Stimulated activated CD8-positive, alpha-beta memory T cell treated with anti-CD3 and anti-CD28 coated beads, Interleukin-4, amount 100 ng/mL, for 24 hours (primary cell): ENCODE data around the gene TMEM139.
"Not testable (repeated sequence)": the region's sequence is repeated elsewhere in the genome, so short reads cannot be mapped to it uniquely, and the experiment has no call there.

Experiments used
- DNase-seq: peaks from one replicate; pipeline ENCODE4 v3.0.0-alpha.2; 2020; ENCODE audit warnings: low read depth

Gene TMEM139

GRCh38 chr7:143259765-143260164 lies 25.0 kb upstream of the TMEM139 start:
- DNase-seq: no peak

GRCh38 chr7:143261901-143262300 lies 22.9 kb upstream of the TMEM139 start:
- no peak for DNase-seq

GRCh38 chr7:143263266-143264195 lies 21.2 kb upstream of the TMEM139 start, which contains the start of gene GSTK1:
GSTK1 (plus strand) TSS chr7:143263441; CDS start chr7:143263514, 73 bp downstream.
- peak; percentile 79 for DNase-seq

GRCh38 chr7:143264196-143264568 lies 20.6 kb upstream of the TMEM139 start:
- not testable (repeated sequence) for DNase-seq

- DNase-seq: no peak
These were observed 19.6 kb upstream of the TMEM139 start for GRCh38 chr7:143265017-143265693.

- DNase-seq: no peak
These were observed 15.5 kb upstream of the TMEM139 start for GRCh38 chr7:143269251-143269650.

- no peak for DNase-seq
These were observed 13.5 kb upstream of the TMEM139 start for GRCh38 chr7:143271240-143271639.

- no peak for DNase-seq
These were observed 11.9 kb upstream of the TMEM139 start for GRCh38 chr7:143272871-143273270.

- DNase-seq: no peak
These were observed 5.3 kb upstream of the TMEM139 start for GRCh38 chr7:143279186-143280098.

- no peak for DNase-seq
These were observed 4.6 kb upstream of the TMEM139 start for GRCh38 chr7:143280160-143280559.

GRCh38 chr7:143280566-143280965 lies 4.2 kb upstream of the TMEM139 start:
- DNase-seq: no peak

- DNase-seq: no peak
These were observed 3.2 kb upstream of the TMEM139 start for GRCh38 chr7:143281529-143281928.

- DNase-seq: no peak
These were observed 2.6 kb upstream of the TMEM139 start for GRCh38 chr7:143282124-143282523.

GRCh38 chr7:143283381-143283780 lies 1.4 kb upstream of the TMEM139 start:
- no peak for DNase-seq

GRCh38 chr7:143285470-143285778 lies 666 bp downstream of the TMEM139 start:
- DNase-seq: no peak

- no peak for DNase-seq
These were observed 1.2 kb downstream of the TMEM139 start for GRCh38 chr7:143285806-143286521.

- DNase-seq: no peak
These were observed 1.7 kb downstream of the TMEM139 start for GRCh38 chr7:143286522-143286890.

- DNase-seq: no peak
These were observed 2.7 kb downstream of the TMEM139 start for GRCh38 chr7:143287339-143287934.

- peak; percentile 99 for DNase-seq
These were observed 3.4 kb downstream of the TMEM139 start, which contains the start of gene CASP2 for GRCh38 chr7:143287935-143288826. CASP2 (plus strand) TSS chr7:143288351; CDS start chr7:143288456, 105 bp downstream.

- DNase-seq: no peak
These were observed 4.1 kb downstream of the TMEM139 start for GRCh38 chr7:143288836-143289235.
